Adrenal gland (tissue), 12 donors: Measurements from ENCODE around the gene CELF2. TPM values are rescaled to one million over a fixed set of nuclear protein-coding genes. Genes with fewer than 3 reads are reported as not detected.

Source experiments
- DNase-seq, 7 donors: peaks; one replicate each; pipeline ENCODE4 v3.0.0-alpha.2; 2019 to 2020
- H3K27ac ChIP-seq, 5 donors: fragments of 200-600 bp; sonication (generic) in 4 of 5; 1 replicate in 3 of 5; 2 replicates in 2 of 5; pipeline versions ENCODE4 v1.5.1 to v1.8.0; 2016 to 2020; ENCODE audit warnings: mild to moderate bottlenecking in 1 of 5
- H3K27me3 ChIP-seq: fragments of 200-600 bp; 2 replicates; pipeline ENCODE4 v1.8.0; 2021
- H3K36me3 ChIP-seq, 2 donors: fragments of 200-600 bp; replicated peaks in 1 of 2; 1 replicate in 1 of 2; 2 replicates in 1 of 2; pipeline versions ENCODE4 v1.5.1 to v1.8.0; 2018 to 2022
- H3K4me1 ChIP-seq, 2 donors: fragments of 200-600 bp; replicated peaks in 1 of 2; 1 replicate in 1 of 2; 2 replicates in 1 of 2; pipeline versions ENCODE4 v1.5.1 to v1.8.0; 2018 to 2021
- H3K4me3 ChIP-seq, 4 donors: fragments of 200-600 bp; sonication (generic) in 3 of 4; one replicate each; pipeline ENCODE4 v1.5.1; 2016 to 2018
- H3K9me3 ChIP-seq, 3 donors: fragments of 200-600 bp; sonication (generic) in 1 of 3; replicated peaks in 1 of 3; 1 replicate in 2 of 3; 2 replicates in 1 of 3; pipeline versions ENCODE4 v1.5.1 to v1.8.0; 2016 to 2021
- POLR2A ChIP-seq, 2 donors: fragments of 450-650 bp; IDR thresholded peaks; one replicate each; pipeline ENCODE4 v1.6.1; 2017; ENCODE audit warnings: antibody characterized with exemption in 2 of 2, mild to moderate bottlenecking in 2 of 2, moderate library complexity in 1 of 2
- WGBS, 4 donors: extraction: QIAGEN DNeasy Blood & Tissue Kit in 2 of 4; methylation state at CpG; one replicate each; pipeline versions ENCODE4 v1.1.5 to v1.1.7; 2013 to 2017; 5-methylcytosine and 5-hydroxymethylcytosine counted together
- intact Hi-C, 2 donors: fragments of 100-400 bp; cut with DNase I; formaldehyde crosslinking; loops; one replicate each; pipeline versions ENCODE4 v1.14.1 to v1.15.0; 2022 to 2023
- polyA plus RNA-seq, 3 donors: library from polyadenylated mRNA; stranded (reverse); fragments of 200-250 nt in 2 of 3; fragments of 350-450 nt in 1 of 3; fragmentation: Illumina TruSeq in 1 of 3; extraction: RNeasy Lipid Tissue Mini Kit (QIAGEN cat#74804) in 1 of 3; gene quantifications; one replicate each; pipeline ENCODE4 v1.2.3, GENCODE V29; 2013 to 2014
- total RNA-seq, 9 donors: library from RNA; depleted of rRNA in 4 of 9; stranded (reverse); fragments of >200 nt in 4 of 9; fragments of 120-200 nt in 1 of 9; fragmentation: NEBNext Ultra II Directional in 1 of 9; extraction: Animal tissue kit (Norgen Biotek cat#: 25700) in 1 of 9; gene quantifications; one replicate each; pipeline versions ENCODE4 v1.1.0 to v1.2.4, GENCODE V29; 2013 to 2023
- TF ChIP-seq, protein P1 (sequence below), 6 experiments: fragments of 450-650 bp in 4 of 6; fragments of 200-600 bp in 2 of 6; sonication (generic) in 1 of 6; IDR thresholded peaks; 1 replicate in 5 of 6; 2 replicates in 1 of 6; pipeline versions ENCODE4 v1.5.1 to v1.8.0; 2016 to 2021; ENCODE audit warnings: antibody characterized with exemption in 6 of 6, mild to moderate bottlenecking in 2 of 6, moderate library complexity in 1 of 6
- donor health status: healthy with polysubstance abuse.
- donor health status: Bipolar disorder and iron deficiency.
- donor health status: DM: yes; HTN: yes; CAD: no.
- donor health status: DM: no; HTN: no; CAD: no.
- donor health status: DM: no; HTN: no; CAD: no.
- donor health status: DM: yes; HTN: yes; CAD: no.

The CELF2 gene
- total and polyA plus RNA-seq, 12 donors = 2.7 to 26.0 (median 10.3) TPM

- intact Hi-C loops = no loop called here
- Histone ChIP-seq H3K27ac (no peak overlapping the region), H3K4me3 (no peak overlapping the region), H3K27me3 (no peaks in the 10 kb centered on the region), H3K9me3 (no peaks in the 10 kb centered on the region), H3K36me3 (no peaks in the 10 kb centered on the region), H3K4me1 (no peaks in the 10 kb centered on the region)
- WGBS, 4 donors = 82 to 89% (median 86%) methylated on average over 7 of the region's 7 CpGs
- TF ChIP-seq, protein P1, sequence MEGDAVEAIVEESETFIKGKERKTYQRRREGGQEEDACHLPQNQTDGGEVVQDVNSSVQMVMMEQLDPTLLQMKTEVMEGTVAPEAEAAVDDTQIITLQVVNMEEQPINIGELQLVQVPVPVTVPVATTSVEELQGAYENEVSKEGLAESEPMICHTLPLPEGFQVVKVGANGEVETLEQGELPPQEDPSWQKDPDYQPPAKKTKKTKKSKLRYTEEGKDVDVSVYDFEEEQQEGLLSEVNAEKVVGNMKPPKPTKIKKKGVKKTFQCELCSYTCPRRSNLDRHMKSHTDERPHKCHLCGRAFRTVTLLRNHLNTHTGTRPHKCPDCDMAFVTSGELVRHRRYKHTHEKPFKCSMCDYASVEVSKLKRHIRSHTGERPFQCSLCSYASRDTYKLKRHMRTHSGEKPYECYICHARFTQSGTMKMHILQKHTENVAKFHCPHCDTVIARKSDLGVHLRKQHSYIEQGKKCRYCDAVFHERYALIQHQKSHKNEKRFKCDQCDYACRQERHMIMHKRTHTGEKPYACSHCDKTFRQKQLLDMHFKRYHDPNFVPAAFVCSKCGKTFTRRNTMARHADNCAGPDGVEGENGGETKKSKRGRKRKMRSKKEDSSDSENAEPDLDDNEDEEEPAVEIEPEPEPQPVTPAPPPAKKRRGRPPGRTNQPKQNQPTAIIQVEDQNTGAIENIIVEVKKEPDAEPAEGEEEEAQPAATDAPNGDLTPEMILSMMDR (IDR thresholded peaks at IDR 0.05) = no peak
- peak in 1 of 7 donors; percentile 23 for DNase-seq
These were observed 261.6 kb downstream of the CELF2 start for GRCh38 chr10:11279314-11279713.

GRCh38 chr10:11280187-11280932 lies 262.7 kb downstream of the CELF2 start:
- Histone ChIP-seq H3K27ac (no peak overlapping the region), H3K36me3 (no peaks in the 10 kb centered on the region), H3K4me3 (no peak overlapping the region), H3K9me3 (no peaks in the 10 kb centered on the region), H3K27me3 (no peaks in the 10 kb centered on the region), H3K4me1 (no peaks in the 10 kb centered on the region)
- peak in 1 of 7 donors; percentile 40 for DNase-seq
- TF ChIP-seq, protein P1 (IDR thresholded peaks at IDR 0.05) = no peak
- TF ChIP-seq POLR2A (IDR thresholded peaks at IDR 0.05) = no peak
- intact Hi-C loops = no loop called here
- WGBS, 4 donors = 92 to 96% (median 93%) methylated on average over 8 to 25 of the region's 25 CpGs

GRCh38 chr10:11282156-11282555 lies 264.5 kb downstream of the CELF2 start:
- H3K36me3 ChIP-seq = no peaks in the 10 kb centered on the region
- H3K4me1 ChIP-seq = no peaks in the 10 kb centered on the region
- no peak overlapping the region for H3K27ac ChIP-seq
- DNase-seq = peak in 1 of 7 donors; percentile 39
- intact Hi-C loops = no loop called here
- H3K4me3 ChIP-seq = no peak overlapping the region
- no peaks in the 10 kb centered on the region for H3K9me3 ChIP-seq
- H3K27me3 ChIP-seq = no peaks in the 10 kb centered on the region
- 74 to 84% (median 76%) methylated on average over 9 of the region's 9 CpGs for WGBS, 4 donors
- TF ChIP-seq, protein P1 (IDR thresholded peaks at IDR 0.05) = no peak
- TF ChIP-seq POLR2A (IDR thresholded peaks at IDR 0.05) = no peak

- no peaks in the 10 kb centered on the region for H3K9me3 ChIP-seq
- H3K27ac ChIP-seq = no peak overlapping the region
- 85 to 93% (median 90%) methylated on average over 7 to 8 of the region's 8 CpGs for WGBS, 4 donors
- no peaks in the 10 kb centered on the region for H3K4me1 ChIP-seq
- DNase-seq = peak in 1 of 7 donors; percentile 43
- TF ChIP-seq, protein P1 (IDR thresholded peaks at IDR 0.05) = no peak
- TF ChIP-seq POLR2A (IDR thresholded peaks at IDR 0.05) = no peak
- no peaks in the 10 kb centered on the region for H3K27me3 ChIP-seq
- H3K4me3 ChIP-seq = no peak overlapping the region
- no peaks in the 10 kb centered on the region for H3K36me3 ChIP-seq
- intact Hi-C loops = no loop called here
These were observed 265.0 kb downstream of the CELF2 start for GRCh38 chr10:11282661-11283060.
